ENCODE results near the gene KLF9. TPM values are rescaled to one million over a fixed set of nuclear protein-coding genes. Genes with fewer than 3 reads are reported as not detected.

KLF9 gene
- total and polyA plus RNA-seq, 2 donors (not counting 1 experiment from before 2014, with no cell fraction given): 12.1 to 36.4 TPM

GRCh38 chr9:70419556-70420440 is 5.3 kb upstream of the KLF9 start:
- Mint-ChIP-seq H3K4me1 (peaks cover 42% of the 10 kb centered on the region), H3K4me3 (peak overlapping the region; percentile 96), H3K9me3 (ENCODE audit: insufficient read depth) (no peaks in the 10 kb centered on the region), H3K27me3 (no peaks in the 10 kb centered on the region), H3K27ac (peak overlapping the region; percentile 100)
- peak overlapping the region; percentile 78 for H2AFZ ChIP-seq (ENCODE audit: insufficient read depth, low read depth, low read length, poor library complexity, severe bottlenecking)
- no peaks in the 10 kb centered on the region for H3K79me2 ChIP-seq (ENCODE audit: control insufficient read depth, insufficient read depth, low read length)
- ChIA-PET POLR2A (interaction anchor here (0.6 to 2.6 kb wide), 13 partner anchors 8 to 1222 kb away, joined by 3 to 11 read pairs (median 3); no protein-coding TSS in a partner anchor), CTCF (interaction anchor here (0.7 to 4.0 kb wide), 7 partner anchors 9 to 183 kb away, joined by 3 to 22 read pairs (median 4); no protein-coding TSS in a partner anchor)
- H3K36me3 ChIP-seq (replicated peaks in 1 of 2; ENCODE audit: control extremely low read depth in 1 of 2, control insufficient read depth in 1 of 2, extremely low read depth in 1 of 2, insufficient read depth in 2 of 2, low read length in 1 of 2): no peaks in the 10 kb centered on the region
- ATAC-seq (ENCODE audit: low read depth) (peak; percentile 51), DNase-seq (peak; percentile 89)
- TF ChIP-seq EZH2 (IDR thresholded peaks at IDR 0.05; ENCODE audit: borderline replicate concordance, insufficient read depth, low read depth, low read length, poor library complexity, severe bottlenecking): no peak
- no peak for TF ChIP-seq CTCF (IDR thresholded peaks at IDR 0.05)
- peak overlapping the region; percentile 96 for H3K4me2 ChIP-seq (replicated peaks; ENCODE audit: low read depth, low read length, poor library complexity, severe bottlenecking)
- 0% methylated on average over 43 of the region's 60 CpGs for WGBS (ENCODE audit: insufficient coverage)
- no peaks in the 10 kb centered on the region for H4K20me1 ChIP-seq (ENCODE audit: control insufficient read depth, insufficient read depth, low read length, poor library complexity, severe bottlenecking)
- H3K9ac ChIP-seq (ENCODE audit: low read length): peak overlapping the region; percentile 90
- H3K4me1 ChIP-seq (ENCODE audit: control insufficient read depth in 2 of 2, insufficient read depth in 2 of 2, low read length in 2 of 2): peaks cover 20 to 35% of the 10 kb centered on the region in 2 donors
- peak overlapping the region; percentile 94 to 99 for H3K27ac ChIP-seq (ENCODE audit: low read length in 2 of 2)
- H3K9me3 ChIP-seq (ENCODE audit: control extremely low read depth in 1 of 3, control insufficient read depth in 2 of 3, insufficient read depth in 1 of 3, low read length in 2 of 3): peaks cover 0 to 7% (median 0%) of the 10 kb centered on the region in 3 donors
- no peaks in the 10 kb centered on the region for H3K27me3 ChIP-seq (replicated peaks in 1 of 4; ENCODE audit: control extremely low read depth in 1 of 4, control insufficient read depth in 3 of 4, insufficient read depth in 4 of 4, low read length in 3 of 4)
- H3K4me3 ChIP-seq (ENCODE audit: control extremely low read depth in 1 of 5, extremely low read depth in 1 of 5, insufficient read depth in 1 of 5, low read depth in 2 of 5, low read length in 4 of 5): peak overlapping the region; percentile 38 to 89 (median 77)
- intact Hi-C loops (cut with micrococcal nuclease): loop anchor here (1.0 to 10.0 kb wide), 7 partner anchors 7 to 1375 kb away; no protein-coding TSS in a partner anchor

All from B cell (primary cell).